GM06990 (cell line): Measurements from ENCODE around the gene PRR5L.

Experiments
- DNase-seq: peaks from one replicate; pipeline ENCODE4 v3.0.0-alpha.2; 2011; ENCODE audit not compliant: insufficient read length; ENCODE audit errors: extremely low read depth
- H3K27me3 ChIP-seq: replicated peaks from 2 replicates; pipeline ENCODE4 v1.6.0; 2011; ENCODE audit warnings: low read length; ENCODE audit not compliant: control insufficient read depth, insufficient read depth
- H3K36me3 ChIP-seq: 2 replicates; pipeline ENCODE4 v1.5.1; 2011; ENCODE audit warnings: low read length; ENCODE audit not compliant: control insufficient read depth, insufficient read depth
- H3K4me3 ChIP-seq: replicated peaks from 2 replicates; pipeline ENCODE4 v1.5.1; 2011; ENCODE audit warnings: low read depth, mild to moderate bottlenecking, control low read depth, low read length
- CTCF ChIP-seq: IDR thresholded peaks from 2 replicates; pipeline ENCODE4 v1.5.1; 2011; ENCODE audit warnings: low read length, control low read depth, mild to moderate bottlenecking, inconsistent platforms; ENCODE audit not compliant: insufficient read depth, poor library complexity, severe bottlenecking

PRR5L gene

GRCh38 chr11:36402568-36403170 lies 106.6 kb downstream of the PRR5L start:
- Histone ChIP-seq H3K36me3 (no peaks in the 10 kb centered on the region), H3K27me3 (no peaks in the 10 kb centered on the region), H3K4me3 (no peak overlapping the region)
- TF ChIP-seq CTCF = no peak
- DNase-seq = no peak

GRCh38 chr11:36403661-36404060 lies 107.6 kb downstream of the PRR5L start:
- DNase-seq = no peak

GRCh38 chr11:36404831-36405230 lies 108.7 kb downstream of the PRR5L start:
- TF ChIP-seq CTCF = no peak
- no peak for DNase-seq
- H3K4me3 ChIP-seq = no peak overlapping the region
- H3K36me3 ChIP-seq = no peaks in the 10 kb centered on the region
- no peaks in the 10 kb centered on the region for H3K27me3 ChIP-seq

More at GRCh38 chr11:36403661-36404060, 107.6 kb downstream of the PRR5L start:
- Histone ChIP-seq H3K4me3 (no peak overlapping the region), H3K27me3 (no peaks in the 10 kb centered on the region), H3K36me3 (no peaks in the 10 kb centered on the region)
- TF ChIP-seq CTCF = no peak

GRCh38 chr11:36405585-36406367 lies 109.7 kb downstream of the PRR5L start:
- H3K36me3 ChIP-seq = no peaks in the 10 kb centered on the region
- no peaks in the 10 kb centered on the region for H3K27me3 ChIP-seq
- TF ChIP-seq CTCF = no peak
- H3K4me3 ChIP-seq = no peak overlapping the region
- no peak for DNase-seq

- Histone ChIP-seq H3K36me3 (no peaks in the 10 kb centered on the region), H3K4me3 (no peak overlapping the region), H3K27me3 (no peaks in the 10 kb centered on the region)
- no peak for TF ChIP-seq CTCF
- DNase-seq = no peak
These were observed 111.3 kb downstream of the PRR5L start for GRCh38 chr11:36407356-36407755.
